ENCODE measurements around the gene WWC2.

WWC2 gene

DNA sequence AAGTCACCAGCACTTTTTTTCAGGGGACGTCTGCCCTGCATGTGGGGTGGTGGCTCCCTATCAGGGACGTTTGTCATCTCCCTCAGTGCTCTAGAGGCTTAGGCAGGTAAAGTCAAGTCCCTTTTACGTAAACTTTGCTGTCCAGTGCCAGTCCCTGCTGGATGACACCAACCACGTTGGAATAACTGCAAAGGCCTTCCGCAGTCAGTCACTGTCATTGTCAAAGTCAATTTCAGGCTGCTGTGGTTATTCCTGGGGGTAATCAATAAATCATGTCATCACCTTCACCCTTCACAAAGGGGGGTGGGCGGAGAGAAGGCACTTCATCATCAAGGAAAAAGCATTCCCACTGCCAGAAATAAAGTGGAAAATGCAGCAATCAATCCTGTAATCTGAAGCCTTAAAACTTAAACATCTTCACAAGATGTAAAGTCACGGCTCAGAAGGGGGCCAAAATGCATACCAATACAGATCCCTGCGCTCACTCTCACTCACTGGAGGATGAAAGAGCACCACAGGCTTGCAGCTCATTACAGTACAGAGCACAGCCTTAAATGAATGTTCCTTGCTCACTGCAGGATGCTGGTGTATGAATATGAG, 164.8 kb downstream of the WWC2 start:
- Histone ChIP-seq H3K27me3 (ENCODE audit: control insufficient read depth in 1 of 2, insufficient read depth in 2 of 2, low read length in 2 of 2) (peaks cover 0 to 5% of the 10 kb centered on the region in 2 donors), H3K9me3 (ENCODE audit: control insufficient read depth in 1 of 2, low read length in 2 of 2) (no peaks in the 10 kb centered on the region), H3K4me1 (ENCODE audit: control insufficient read depth in 1 of 2, insufficient read depth in 2 of 2, low read length in 2 of 2) (peaks cover 5 to 10% of the 10 kb centered on the region in 2 donors), H3K4me3 (ENCODE audit: low read depth in 1 of 2, low read length in 2 of 2) (no peak overlapping the region), H3K36me3 (ENCODE audit: control insufficient read depth in 1 of 2, insufficient read depth in 2 of 2, low read length in 2 of 2) (peaks cover 0 to 7% of the 10 kb centered on the region in 2 donors), H3K9ac (ENCODE audit: low read depth in 1 of 2, low read length in 2 of 2) (no peak overlapping the region), H3K27ac (ENCODE audit: low read depth, low read length) (no peak overlapping the region)

DNA sequence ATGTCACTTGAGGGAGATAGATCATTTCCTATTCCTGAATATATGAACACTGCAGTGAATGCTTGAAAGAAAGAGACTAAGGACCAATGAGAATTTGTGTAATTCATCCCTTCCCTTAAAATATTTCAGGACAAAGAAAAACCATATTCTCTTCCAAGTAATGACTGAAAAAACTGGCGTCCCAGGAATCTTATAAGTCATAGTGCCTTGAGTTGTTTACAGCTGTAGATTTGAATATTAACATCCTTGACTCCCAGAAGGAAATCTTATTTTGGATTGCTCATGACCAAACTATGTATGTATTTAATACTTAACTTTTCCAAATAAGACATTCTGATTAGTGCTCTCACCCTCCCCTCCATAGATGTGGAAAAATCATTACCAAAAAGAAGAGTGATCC, 165.6 kb downstream of the WWC2 start:
- Histone ChIP-seq H3K27ac (ENCODE audit: low read depth, low read length) (no peak overlapping the region), H3K27me3 (ENCODE audit: control insufficient read depth in 1 of 2, insufficient read depth in 2 of 2, low read length in 2 of 2) (peaks cover 0 to 5% of the 10 kb centered on the region in 2 donors), H3K36me3 (ENCODE audit: control insufficient read depth in 1 of 2, insufficient read depth in 2 of 2, low read length in 2 of 2) (peaks cover 0 to 7% of the 10 kb centered on the region in 2 donors), H3K9me3 (ENCODE audit: control insufficient read depth in 1 of 2, low read length in 2 of 2) (no peaks in the 10 kb centered on the region), H3K4me3 (ENCODE audit: low read depth in 1 of 2, low read length in 2 of 2) (no peak overlapping the region), H3K4me1 (ENCODE audit: control insufficient read depth in 1 of 2, insufficient read depth in 2 of 2, low read length in 2 of 2) (peaks cover 5 to 10% of the 10 kb centered on the region in 2 donors), H3K9ac (ENCODE audit: low read depth in 1 of 2, low read length in 2 of 2) (no peak overlapping the region)

DNA sequence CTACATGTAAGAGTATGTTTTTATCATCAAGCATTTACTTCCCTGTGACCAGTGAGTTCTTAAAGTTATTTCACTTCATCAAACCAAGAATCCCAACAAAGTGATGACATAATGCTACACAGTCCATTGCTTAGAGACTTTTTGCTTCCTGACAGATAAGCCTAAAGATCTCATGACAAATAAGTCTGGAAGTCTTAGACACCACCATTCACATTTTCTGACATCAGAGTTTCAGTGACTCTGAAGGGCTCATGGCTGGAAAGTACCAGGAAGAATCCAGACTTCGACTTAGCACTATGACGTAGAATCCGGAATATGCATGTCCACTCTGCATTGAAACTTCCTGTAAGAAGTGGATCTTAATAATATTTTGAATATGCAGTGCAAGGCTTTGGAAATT, 167.3 kb downstream of the WWC2 start:
- Histone ChIP-seq H3K9me3 (ENCODE audit: control insufficient read depth in 1 of 2, low read length in 2 of 2) (no peaks in the 10 kb centered on the region), H3K4me3 (ENCODE audit: low read depth in 1 of 2, low read length in 2 of 2) (no peak overlapping the region), H3K27ac (ENCODE audit: low read depth, low read length) (no peak overlapping the region), H3K36me3 (ENCODE audit: control insufficient read depth in 1 of 2, insufficient read depth in 2 of 2, low read length in 2 of 2) (no peaks in the 10 kb centered on the region), H3K9ac (ENCODE audit: low read depth in 1 of 2, low read length in 2 of 2) (no peak overlapping the region), H3K4me1 (ENCODE audit: control insufficient read depth in 1 of 2, insufficient read depth in 2 of 2, low read length in 2 of 2) (peaks cover 5 to 10% of the 10 kb centered on the region in 2 donors), H3K27me3 (ENCODE audit: control insufficient read depth in 1 of 2, insufficient read depth in 2 of 2, low read length in 2 of 2) (no peaks in the 10 kb centered on the region)

DNA sequence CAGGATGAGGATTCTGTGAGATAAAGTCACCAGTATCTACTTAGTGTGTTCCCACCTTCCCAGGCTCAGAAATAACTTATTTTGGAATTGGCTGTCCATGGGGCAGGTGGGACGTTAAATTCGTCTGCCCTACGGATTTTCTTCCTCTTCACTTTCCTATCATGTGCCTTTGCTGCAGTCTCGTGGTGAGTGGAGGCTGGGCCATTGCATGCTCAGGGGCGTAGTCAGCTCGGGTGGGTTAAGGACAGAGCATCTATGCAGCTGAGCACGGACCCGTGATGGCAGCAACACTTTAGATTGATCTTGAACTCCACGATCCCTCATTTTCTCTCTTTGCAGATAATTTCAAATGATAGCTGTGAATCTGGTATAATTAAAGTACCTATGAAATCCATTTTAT, 169.5 kb downstream of the WWC2 start:
- Histone ChIP-seq H3K27ac (ENCODE audit: low read depth, low read length) (no peak overlapping the region), H3K4me3 (ENCODE audit: low read depth in 1 of 2, low read length in 2 of 2) (no peak overlapping the region), H3K27me3 (ENCODE audit: control insufficient read depth in 1 of 2, insufficient read depth in 2 of 2, low read length in 2 of 2) (no peaks in the 10 kb centered on the region), H3K4me1 (ENCODE audit: control insufficient read depth in 1 of 2, insufficient read depth in 2 of 2, low read length in 2 of 2) (no peaks in the 10 kb centered on the region), H3K9ac (ENCODE audit: low read depth in 1 of 2, low read length in 2 of 2) (no peak overlapping the region), H3K9me3 (ENCODE audit: control insufficient read depth in 1 of 2, low read length in 2 of 2) (no peaks in the 10 kb centered on the region), H3K36me3 (ENCODE audit: control insufficient read depth in 1 of 2, insufficient read depth in 2 of 2, low read length in 2 of 2) (no peaks in the 10 kb centered on the region)

DNA sequence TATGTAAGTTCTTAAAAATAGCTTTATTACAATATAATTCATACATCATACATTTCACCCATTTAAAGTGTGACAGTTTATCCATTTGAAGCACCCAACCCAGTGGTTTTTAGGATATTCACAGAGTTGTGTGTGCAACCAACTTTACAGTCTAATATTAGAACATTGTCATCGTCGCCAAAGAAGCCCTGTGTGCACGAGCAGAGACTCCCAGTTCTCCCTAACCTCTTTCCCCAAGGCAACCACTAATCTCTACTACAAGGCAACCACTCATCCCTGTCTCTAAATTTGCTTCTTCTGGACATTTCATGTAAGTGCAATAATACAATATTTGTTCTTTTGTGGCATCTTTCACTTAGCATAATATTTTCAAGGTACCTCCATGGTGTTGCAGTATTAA, 173.3 kb downstream of the WWC2 start:
- peaks cover 11 to 17% of the 10 kb centered on the region in 2 donors for H3K9me3 ChIP-seq (ENCODE audit: control insufficient read depth in 1 of 2, low read length in 2 of 2)
- H3K27me3 ChIP-seq (ENCODE audit: control insufficient read depth in 1 of 2, insufficient read depth in 2 of 2, low read length in 2 of 2) = no peaks in the 10 kb centered on the region
- no peak overlapping the region for H3K4me3 ChIP-seq (ENCODE audit: low read depth in 1 of 2, low read length in 2 of 2)
- no peaks in the 10 kb centered on the region for H3K4me1 ChIP-seq (ENCODE audit: control insufficient read depth in 1 of 2, insufficient read depth in 2 of 2, low read length in 2 of 2)
- H3K36me3 ChIP-seq (ENCODE audit: control insufficient read depth in 1 of 2, insufficient read depth in 2 of 2, low read length in 2 of 2) = peaks cover 0 to 5% of the 10 kb centered on the region in 2 donors
- no peak overlapping the region for H3K27ac ChIP-seq (ENCODE audit: low read depth, low read length)
- H3K9ac ChIP-seq (ENCODE audit: low read depth in 1 of 2, low read length in 2 of 2) = no peak overlapping the region

DNA sequence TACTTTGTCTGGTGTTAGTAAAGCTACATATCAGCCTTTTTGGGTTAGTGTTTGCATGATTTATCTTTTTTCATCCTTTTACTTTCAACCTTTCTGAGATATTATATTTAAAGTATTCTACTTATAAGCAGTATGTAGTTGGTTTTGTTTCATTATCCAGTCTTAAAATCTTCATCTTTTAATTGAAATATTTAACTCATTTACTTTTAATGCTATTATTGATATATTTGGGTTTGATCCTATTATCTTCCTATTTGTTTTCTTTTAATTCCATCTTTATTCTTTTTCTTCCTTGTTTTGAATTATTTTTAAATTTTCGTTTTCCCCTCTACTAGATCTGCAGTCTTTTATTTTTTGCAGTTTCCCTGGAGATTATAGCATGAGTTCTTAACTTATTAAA, 177.0 kb downstream of the WWC2 start:
- Histone ChIP-seq H3K4me3 (ENCODE audit: low read depth in 1 of 2, low read length in 2 of 2) (no peak overlapping the region), H3K9me3 (ENCODE audit: control insufficient read depth in 1 of 2, low read length in 2 of 2) (peaks cover 11 to 17% of the 10 kb centered on the region in 2 donors), H3K36me3 (ENCODE audit: control insufficient read depth in 1 of 2, insufficient read depth in 2 of 2, low read length in 2 of 2) (peaks cover 0 to 5% of the 10 kb centered on the region in 2 donors), H3K27ac (ENCODE audit: low read depth, low read length) (no peak overlapping the region), H3K27me3 (ENCODE audit: control insufficient read depth in 1 of 2, insufficient read depth in 2 of 2, low read length in 2 of 2) (no peaks in the 10 kb centered on the region), H3K4me1 (ENCODE audit: control insufficient read depth in 1 of 2, insufficient read depth in 2 of 2, low read length in 2 of 2) (no peaks in the 10 kb centered on the region), H3K9ac (ENCODE audit: low read depth in 1 of 2, low read length in 2 of 2) (no peak overlapping the region)

DNA sequence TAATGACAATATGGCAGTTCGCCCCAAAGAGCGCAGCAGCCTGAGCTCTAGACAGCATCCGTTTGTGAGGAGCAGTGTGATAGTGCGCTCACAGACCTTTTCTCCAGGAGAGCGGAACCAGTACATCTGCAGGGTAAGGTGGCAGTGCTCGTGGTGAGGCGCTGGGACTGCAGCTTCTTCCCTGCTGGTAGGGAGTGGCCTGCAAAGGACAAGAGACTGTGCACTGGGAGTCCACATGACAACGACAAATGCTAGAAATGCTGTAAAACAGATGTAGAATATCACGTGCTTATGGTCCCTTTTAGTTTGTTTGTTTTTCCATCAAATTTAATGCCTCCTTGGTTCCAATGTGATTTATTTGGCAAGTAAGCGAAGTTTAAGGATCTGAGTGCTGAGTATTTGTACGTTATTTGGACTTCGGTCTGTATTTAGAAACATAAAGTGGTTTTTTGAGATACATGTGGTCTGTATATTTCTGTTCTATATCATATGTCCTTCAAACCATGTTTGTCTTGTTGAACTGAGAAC, 185.3 kb downstream of the WWC2 start:
- Histone ChIP-seq H3K36me3 (ENCODE audit: control insufficient read depth in 1 of 2, insufficient read depth in 2 of 2, low read length in 2 of 2) (peaks cover 0 to 2% of the 10 kb centered on the region in 2 donors), H3K4me1 (ENCODE audit: control insufficient read depth in 1 of 2, insufficient read depth in 2 of 2, low read length in 2 of 2) (peaks cover 15 to 33% of the 10 kb centered on the region in 2 donors), H3K9me3 (ENCODE audit: control insufficient read depth in 1 of 2, low read length in 2 of 2) (no peaks in the 10 kb centered on the region), H3K27ac (ENCODE audit: low read depth, low read length) (no peak overlapping the region), H3K27me3 (ENCODE audit: control insufficient read depth in 1 of 2, insufficient read depth in 2 of 2, low read length in 2 of 2) (no peaks in the 10 kb centered on the region), H3K4me3 (ENCODE audit: low read depth in 1 of 2, low read length in 2 of 2) (no peak overlapping the region), H3K9ac (ENCODE audit: low read depth in 1 of 2, low read length in 2 of 2) (no peak overlapping the region)

DNA sequence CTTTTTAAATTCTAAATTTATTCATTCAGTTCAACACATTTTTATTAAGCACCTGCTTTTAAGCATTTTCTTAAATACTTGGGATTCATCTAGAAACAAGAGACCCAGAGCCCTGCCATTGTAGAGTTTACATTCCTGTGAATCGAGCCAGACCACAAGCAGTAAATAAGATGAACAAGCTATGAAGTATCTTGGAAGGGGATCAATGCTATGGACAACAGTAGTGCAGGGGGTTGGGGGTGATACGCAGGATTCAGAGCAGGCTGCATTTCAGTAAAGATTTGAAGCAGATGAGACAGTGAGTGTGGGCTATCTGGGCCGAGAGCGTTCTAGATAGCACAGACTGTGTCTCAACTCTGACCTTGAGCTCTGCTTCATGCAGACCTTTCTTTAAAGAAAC, 185.9 kb downstream of the WWC2 start:
- Histone ChIP-seq H3K9me3 (ENCODE audit: control insufficient read depth in 1 of 2, low read length in 2 of 2) (no peaks in the 10 kb centered on the region), H3K36me3 (ENCODE audit: control insufficient read depth in 1 of 2, insufficient read depth in 2 of 2, low read length in 2 of 2) (peaks cover 0 to 2% of the 10 kb centered on the region in 2 donors), H3K27ac (ENCODE audit: low read depth, low read length) (no peak overlapping the region), H3K9ac (ENCODE audit: low read depth in 1 of 2, low read length in 2 of 2) (no peak overlapping the region), H3K27me3 (ENCODE audit: control insufficient read depth in 1 of 2, insufficient read depth in 2 of 2, low read length in 2 of 2) (no peaks in the 10 kb centered on the region), H3K4me1 (ENCODE audit: control insufficient read depth in 1 of 2, insufficient read depth in 2 of 2, low read length in 2 of 2) (peaks cover 15 to 33% of the 10 kb centered on the region in 2 donors), H3K4me3 (ENCODE audit: low read depth in 1 of 2, low read length in 2 of 2) (no peak overlapping the region)

DNA sequence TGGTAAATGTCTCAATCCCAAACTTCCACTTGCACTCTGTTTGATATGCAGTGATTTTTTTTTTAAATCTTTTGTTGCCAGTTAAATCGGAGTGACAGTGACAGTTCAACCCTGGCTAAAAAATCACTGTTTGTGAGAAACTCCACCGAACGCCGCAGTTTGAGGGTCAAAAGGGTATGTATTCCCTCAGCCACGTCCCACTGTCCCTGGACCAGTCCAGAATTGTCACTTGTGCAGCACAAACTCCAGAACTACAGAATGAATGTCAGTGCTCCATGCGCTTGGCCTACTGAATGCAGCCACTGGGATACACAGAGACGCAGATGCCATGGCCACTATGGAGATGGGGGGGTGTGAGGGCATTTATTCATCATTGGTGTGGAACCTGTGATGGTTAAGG, 186.8 kb downstream of the WWC2 start:
- H3K36me3 ChIP-seq (ENCODE audit: control insufficient read depth in 1 of 2, insufficient read depth in 2 of 2, low read length in 2 of 2) = peaks cover 0 to 2% of the 10 kb centered on the region in 2 donors
- H3K27ac ChIP-seq (ENCODE audit: low read depth, low read length) = no peak overlapping the region
- no peak overlapping the region for H3K9ac ChIP-seq (ENCODE audit: low read depth in 1 of 2, low read length in 2 of 2)
- H3K9me3 ChIP-seq (ENCODE audit: control insufficient read depth in 1 of 2, low read length in 2 of 2) = no peaks in the 10 kb centered on the region
- no peak overlapping the region for H3K4me3 ChIP-seq (ENCODE audit: low read depth in 1 of 2, low read length in 2 of 2)
- no peaks in the 10 kb centered on the region for H3K27me3 ChIP-seq (ENCODE audit: control insufficient read depth in 1 of 2, insufficient read depth in 2 of 2, low read length in 2 of 2)
- H3K4me1 ChIP-seq (ENCODE audit: control insufficient read depth in 1 of 2, insufficient read depth in 2 of 2, low read length in 2 of 2) = peaks cover 15 to 33% of the 10 kb centered on the region in 2 donors

DNA sequence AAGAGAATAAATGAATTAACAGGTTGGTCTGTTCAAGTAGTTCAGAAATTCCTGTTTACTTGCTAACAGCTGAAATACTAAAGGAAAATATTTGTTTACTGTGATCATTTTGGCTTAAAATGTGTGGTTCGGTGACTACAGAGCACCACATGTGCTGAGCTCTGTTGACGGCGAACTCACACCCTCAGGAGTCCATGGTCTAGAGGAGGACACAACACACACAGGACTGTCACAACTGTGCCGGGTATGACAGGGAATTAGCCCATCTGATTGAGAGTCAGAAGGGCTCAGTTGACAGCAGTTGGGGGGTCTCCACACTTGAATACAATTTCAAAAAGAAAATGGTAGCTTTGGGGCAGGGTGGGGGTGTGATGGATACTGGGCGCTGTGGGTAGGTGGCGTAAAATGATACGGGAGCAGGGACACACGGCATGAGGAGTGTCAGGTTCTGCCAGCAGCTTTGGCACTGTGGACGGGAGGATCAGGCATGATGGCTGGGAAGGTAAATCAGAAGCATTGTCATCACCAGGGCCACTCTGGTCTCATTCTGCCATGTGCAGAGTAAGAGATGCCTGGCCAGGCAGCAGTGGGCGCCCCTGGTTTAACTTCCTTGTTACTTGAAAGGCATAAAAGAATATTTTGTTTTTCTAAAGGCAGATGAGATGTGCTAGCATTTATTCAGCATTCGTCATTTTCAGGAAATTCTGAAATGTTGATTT, 187.7 kb downstream of the WWC2 start:
- Histone ChIP-seq H3K27me3 (ENCODE audit: control insufficient read depth in 1 of 2, insufficient read depth in 2 of 2, low read length in 2 of 2) (no peaks in the 10 kb centered on the region), H3K9me3 (ENCODE audit: control insufficient read depth in 1 of 2, low read length in 2 of 2) (no peaks in the 10 kb centered on the region), H3K4me3 (ENCODE audit: low read depth in 1 of 2, low read length in 2 of 2) (no peak overlapping the region), H3K4me1 (ENCODE audit: control insufficient read depth in 1 of 2, insufficient read depth in 2 of 2, low read length in 2 of 2) (peaks cover 15 to 28% of the 10 kb centered on the region in 2 donors), H3K27ac (ENCODE audit: low read depth, low read length) (no peak overlapping the region), H3K36me3 (ENCODE audit: control insufficient read depth in 1 of 2, insufficient read depth in 2 of 2, low read length in 2 of 2) (peaks cover 0 to 2% of the 10 kb centered on the region in 2 donors), H3K9ac (ENCODE audit: low read depth in 1 of 2, low read length in 2 of 2) (no peak overlapping the region)

Measured in duodenal mucosa (tissue), 2 donors.